ENCODE results near the gene MAEL. TPM values are rescaled to one million over a fixed set of nuclear protein-coding genes. Genes with fewer than 3 reads are reported as not detected.

MAEL gene
- total RNA-seq, 2 experiments from 2014 or later = not detected

DNA sequence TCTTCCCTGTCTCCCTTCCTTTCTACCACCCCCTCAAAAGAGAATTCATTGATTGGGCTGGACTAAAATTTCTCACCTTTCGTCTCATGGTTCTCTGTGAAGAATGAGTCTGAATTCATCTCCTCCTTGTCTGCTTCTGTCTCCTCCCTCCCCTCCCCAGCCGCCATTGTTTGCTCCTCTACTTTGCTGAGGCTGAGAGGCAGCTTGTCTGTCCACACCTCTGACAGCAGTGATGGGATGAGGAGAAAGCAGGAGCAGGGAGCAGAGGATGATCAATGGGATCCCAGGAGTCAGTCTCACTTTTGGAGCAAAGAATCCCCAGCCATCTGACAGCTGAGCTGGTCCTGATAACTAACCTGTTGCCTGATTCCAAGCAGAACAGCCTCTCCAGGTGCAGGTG, 16.3 kb upstream of the MAEL start:
- no peak overlapping the region for H3K4me3 Mint-ChIP-seq
- H3K27ac Mint-ChIP-seq = no peak overlapping the region
- H3K27me3 Mint-ChIP-seq = peaks cover 32% of the 10 kb centered on the region
- peaks cover 18% of the 10 kb centered on the region for H3K4me1 ChIP-seq (ENCODE audit: insufficient read depth, low read length)
- H3K27me3 ChIP-seq (ENCODE audit: control insufficient read depth in 1 of 2, insufficient read depth in 2 of 2, low read length in 2 of 2) = peaks cover 18 to 21% of the 10 kb centered on the region in 2 experiments
- H3K4me1 Mint-ChIP-seq (ENCODE audit: low read depth) = peaks cover 37% of the 10 kb centered on the region
- POLR2A ChIA-PET = no interaction called here
- no peaks in the 10 kb centered on the region for H3K36me3 Mint-ChIP-seq (ENCODE audit: low read depth)
- no peak overlapping the region for H3K4me3 ChIP-seq (ENCODE audit: low read length)
- DNase-seq (no peak), ATAC-seq (ENCODE audit: poor library complexity) (no peak)
- intact Hi-C loops (cut with DNase I, micrococcal nuclease) = loop anchor here (5.0 to 10.0 kb wide), 2 partner anchors 56 to 82 kb away; no protein-coding TSS in a partner anchor
- no peaks in the 10 kb centered on the region for H3K36me3 ChIP-seq (ENCODE audit: insufficient read depth, low read length)
- no peaks in the 10 kb centered on the region for H3K9me3 Mint-ChIP-seq
- H3K27ac ChIP-seq (ENCODE audit: low read depth in 1 of 2, low read length in 2 of 2) = no peak overlapping the region
- H3K9me3 ChIP-seq (ENCODE audit: control insufficient read depth in 1 of 2, insufficient read depth in 1 of 2, low read length in 2 of 2) = no peaks in the 10 kb centered on the region
- TF ChIP-seq, protein P1, sequence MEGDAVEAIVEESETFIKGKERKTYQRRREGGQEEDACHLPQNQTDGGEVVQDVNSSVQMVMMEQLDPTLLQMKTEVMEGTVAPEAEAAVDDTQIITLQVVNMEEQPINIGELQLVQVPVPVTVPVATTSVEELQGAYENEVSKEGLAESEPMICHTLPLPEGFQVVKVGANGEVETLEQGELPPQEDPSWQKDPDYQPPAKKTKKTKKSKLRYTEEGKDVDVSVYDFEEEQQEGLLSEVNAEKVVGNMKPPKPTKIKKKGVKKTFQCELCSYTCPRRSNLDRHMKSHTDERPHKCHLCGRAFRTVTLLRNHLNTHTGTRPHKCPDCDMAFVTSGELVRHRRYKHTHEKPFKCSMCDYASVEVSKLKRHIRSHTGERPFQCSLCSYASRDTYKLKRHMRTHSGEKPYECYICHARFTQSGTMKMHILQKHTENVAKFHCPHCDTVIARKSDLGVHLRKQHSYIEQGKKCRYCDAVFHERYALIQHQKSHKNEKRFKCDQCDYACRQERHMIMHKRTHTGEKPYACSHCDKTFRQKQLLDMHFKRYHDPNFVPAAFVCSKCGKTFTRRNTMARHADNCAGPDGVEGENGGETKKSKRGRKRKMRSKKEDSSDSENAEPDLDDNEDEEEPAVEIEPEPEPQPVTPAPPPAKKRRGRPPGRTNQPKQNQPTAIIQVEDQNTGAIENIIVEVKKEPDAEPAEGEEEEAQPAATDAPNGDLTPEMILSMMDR (IDR thresholded peaks at IDR 0.05) = no peak
- CTCF ChIA-PET = no interaction called here

DNA sequence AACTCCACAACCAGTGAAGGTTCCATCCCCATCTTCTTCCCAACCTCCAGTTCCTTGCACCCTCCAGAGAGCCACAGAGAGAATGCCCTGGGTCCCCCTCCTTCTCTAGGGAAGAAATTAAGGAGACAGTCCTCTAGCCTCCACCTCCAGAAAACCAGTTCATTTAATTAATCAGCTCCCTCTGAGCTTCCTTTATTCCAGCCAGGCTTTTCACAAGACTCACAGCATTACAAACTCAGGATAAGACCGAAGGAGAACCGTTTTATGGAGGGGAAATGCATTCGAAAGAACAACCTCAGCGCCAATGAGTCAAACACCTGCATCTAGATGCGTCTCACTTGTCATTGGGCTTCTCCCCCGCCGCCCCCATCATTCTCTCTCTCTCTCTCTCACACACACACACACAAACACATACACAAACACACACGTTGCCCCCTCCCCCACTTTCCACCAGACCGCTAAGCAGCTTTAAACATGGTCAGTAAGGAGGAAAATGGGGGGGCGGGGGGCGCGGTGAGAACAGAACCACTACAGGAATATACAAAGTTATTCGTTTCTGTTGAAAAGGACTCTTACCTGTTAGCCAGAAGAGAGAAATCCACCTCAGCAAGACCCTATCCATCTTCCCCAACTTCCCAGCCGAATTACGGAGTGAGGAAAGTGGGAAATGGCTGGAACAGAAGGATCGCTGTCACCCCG, 14.3 kb upstream of the MAEL start:
- Mint-ChIP-seq H3K9me3 (no peaks in the 10 kb centered on the region), H3K36me3 (ENCODE audit: low read depth) (no peaks in the 10 kb centered on the region), H3K4me1 (ENCODE audit: low read depth) (peaks cover 29% of the 10 kb centered on the region), H3K27me3 (peaks cover 29% of the 10 kb centered on the region), H3K27ac (no peak overlapping the region), H3K4me3 (peak overlapping the region; percentile 84)
- Histone ChIP-seq H3K4me1 (ENCODE audit: insufficient read depth, low read length) (peaks cover 15% of the 10 kb centered on the region), H3K27me3 (ENCODE audit: control insufficient read depth in 1 of 2, insufficient read depth in 2 of 2, low read length in 2 of 2) (peaks cover 18 to 21% of the 10 kb centered on the region in 2 experiments), H3K36me3 (ENCODE audit: insufficient read depth, low read length) (no peaks in the 10 kb centered on the region), H3K27ac (ENCODE audit: low read depth in 1 of 2, low read length in 2 of 2) (no peak overlapping the region), H3K4me3 (ENCODE audit: low read length) (peak overlapping the region; percentile 58), H3K9me3 (ENCODE audit: control insufficient read depth in 1 of 2, insufficient read depth in 1 of 2, low read length in 2 of 2) (no peaks in the 10 kb centered on the region)
- ChIA-PET CTCF (interaction anchor here (0.7 to 2.6 kb wide), 2 partner anchors 10 to 64 kb away, joined by 3 to 8 read pairs; no protein-coding TSS in a partner anchor), POLR2A (interaction anchor here (0.6 kb wide), 1 partner anchor 60 kb away, joined by 4 read pairs; no protein-coding TSS in a partner anchor)
- peak; percentile 22 for ATAC-seq (ENCODE audit: poor library complexity)
- intact Hi-C loops (cut with DNase I, micrococcal nuclease) = loop anchor here (5.0 to 10.0 kb wide), 3 partner anchors 57 to 83 kb away; no protein-coding TSS in a partner anchor
- TF ChIP-seq, protein P1 (IDR thresholded peaks at IDR 0.05) = no peak
- DNase-seq = peak in 7 of 14 experiments; percentile 2 to 44 (median 10)

DNA sequence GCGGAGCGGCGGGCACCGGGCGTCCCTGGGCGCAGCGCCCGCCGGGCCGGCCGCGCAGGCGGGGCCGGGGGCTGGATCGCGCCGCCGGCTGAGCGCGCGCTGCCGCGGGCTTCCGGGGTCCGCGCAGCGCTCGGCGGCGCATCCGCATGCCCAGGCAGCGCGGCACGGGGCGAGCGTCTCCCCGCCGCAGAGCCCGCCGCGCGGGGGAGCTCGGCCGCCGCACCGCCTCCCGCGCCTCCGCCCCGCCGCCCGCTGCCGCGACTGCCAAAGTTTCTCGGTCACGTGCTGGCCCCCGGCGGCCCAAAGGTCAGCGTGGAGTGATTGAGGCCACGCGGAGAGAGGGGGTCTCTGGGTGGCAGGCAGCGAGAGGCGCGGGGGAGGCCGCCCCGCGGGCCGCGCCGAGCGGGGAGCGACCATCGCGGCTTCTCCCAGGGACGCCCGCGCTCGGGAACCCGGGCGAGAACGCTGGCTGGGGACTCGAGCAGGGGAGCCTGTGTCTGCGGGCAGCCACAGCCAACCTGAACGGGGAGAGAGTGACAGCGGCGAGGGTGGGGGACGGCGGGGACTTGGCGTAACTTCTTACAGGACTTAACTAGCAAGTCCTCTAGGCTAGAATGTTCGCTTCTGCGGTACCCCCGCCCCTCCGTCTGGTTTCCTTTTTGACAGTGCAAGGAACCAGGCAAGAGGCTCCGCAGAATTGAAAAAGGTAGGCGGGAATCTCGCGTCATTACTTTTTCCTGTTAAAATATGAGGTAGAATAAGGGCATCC, 13.5 kb upstream of the MAEL start, which contains the start of gene ILDR2:
TSS of gene ILDR2 (minus strand) at position 180 of the 769 bp plus-strand sequence. CDS start 272 bp downstream, outside the sequence.
- Mint-ChIP-seq H3K9me3 (no peaks in the 10 kb centered on the region), H3K27ac (peak within 1 kb of the TSS; percentile 6), H3K4me1 (ENCODE audit: low read depth) (peaks cover 24% of the 10 kb centered on the region), H3K36me3 (ENCODE audit: low read depth) (no peaks in the 10 kb centered on the region), H3K4me3 (peak within 1 kb of the TSS; percentile 84), H3K27me3 (peaks cover 25% of the 10 kb centered on the region)
- Histone ChIP-seq H3K4me1 (ENCODE audit: insufficient read depth, low read length) (peaks cover 15% of the 10 kb centered on the region), H3K27ac (ENCODE audit: low read depth in 1 of 2, low read length in 2 of 2) (no peak within 1 kb of the TSS), H3K4me3 (ENCODE audit: low read length) (peak within 1 kb of the TSS; percentile 64), H3K9me3 (ENCODE audit: control insufficient read depth in 1 of 2, insufficient read depth in 1 of 2, low read length in 2 of 2) (no peaks in the 10 kb centered on the region), H3K27me3 (ENCODE audit: control insufficient read depth in 1 of 2, insufficient read depth in 2 of 2, low read length in 2 of 2) (peaks cover 16 to 21% of the 10 kb centered on the region in 2 experiments), H3K36me3 (ENCODE audit: insufficient read depth, low read length) (no peaks in the 10 kb centered on the region)
- ChIA-PET CTCF (interaction anchor here (2.6 kb wide), 1 partner anchor 65 kb away, joined by 8 read pairs; no protein-coding TSS in a partner anchor), POLR2A (no interaction called here)
- DNase-seq = peak; percentile 8 to 80 (median 40)
- ATAC-seq (ENCODE audit: poor library complexity) = peak; percentile 85
- TF ChIP-seq, protein P1 (IDR thresholded peaks at IDR 0.05) = no peak
- intact Hi-C loops (cut with DNase I, micrococcal nuclease) = loop anchor here (5.0 to 10.0 kb wide), 2 partner anchors 79 to 82 kb away; no protein-coding TSS in a partner anchor

Measured in CD4-positive, alpha-beta T cell (primary cell).